HG02943 (cell line): ENCODE data around the gene CCR7.
"Not testable (repeated sequence)": the region's sequence is repeated elsewhere in the genome, so short reads cannot be mapped to it uniquely, and the experiment has no call there.

Experiments
- ATAC-seq: cut with Tn5 transposase; IDR thresholded peaks from one replicate; pipeline ENCODE4 v1.9.1; 2021; ENCODE audit warnings: mild to moderate bottlenecking, low read depth, moderate library complexity; ENCODE audit not compliant: unreplicated experiment

CCR7 gene

DNA sequence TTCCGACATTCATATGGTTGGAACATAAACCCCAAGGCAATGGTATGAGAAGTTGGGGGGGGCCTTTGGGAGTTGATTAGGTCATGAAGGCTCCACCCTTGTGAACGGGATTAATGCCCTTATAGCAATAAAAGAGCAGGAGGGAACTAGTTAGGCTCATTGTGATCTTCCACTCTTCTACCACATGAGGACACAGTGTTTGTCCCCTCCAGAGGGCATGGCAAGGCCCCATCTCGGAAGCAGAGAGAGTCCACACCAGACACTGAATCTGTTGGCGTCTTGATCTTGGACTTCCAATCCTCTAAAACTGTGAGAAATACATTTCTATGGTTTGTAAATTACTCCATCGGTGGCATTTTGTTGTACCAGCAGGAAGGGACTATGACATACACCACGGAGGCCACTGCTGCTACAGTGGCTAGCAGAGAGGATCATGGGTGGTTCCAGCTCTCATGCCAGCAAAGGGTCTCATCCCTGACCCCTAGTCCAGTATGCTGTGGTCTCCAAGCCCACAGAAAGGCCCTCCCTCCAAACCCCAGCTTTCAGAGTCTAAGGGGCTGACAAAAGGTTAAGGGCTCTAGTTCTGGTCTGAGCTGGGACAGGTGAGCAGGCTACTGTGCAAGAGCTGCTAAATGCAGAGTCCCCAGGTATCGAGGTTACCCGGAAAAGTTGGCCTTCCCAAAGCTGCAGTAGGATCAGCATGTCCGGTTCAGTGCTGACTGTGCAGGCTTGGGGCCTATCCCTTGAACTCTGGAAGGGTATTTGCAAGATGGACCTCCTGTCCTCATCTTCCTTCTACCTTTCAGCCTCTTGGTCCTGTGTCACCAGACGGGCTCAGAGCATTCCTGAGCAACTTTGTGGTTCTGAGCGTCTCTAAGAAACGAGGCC lies 12.2 kb downstream of the CCR7 start:
- ATAC-seq = no peak

GRCh38 chr17:40551879-40552768 lies 13.1 kb downstream of the CCR7 start:
- ATAC-seq = no peak

GRCh38 chr17:40551091-40551878 lies 14.0 kb downstream of the CCR7 start:
- no peak for ATAC-seq

DNA sequence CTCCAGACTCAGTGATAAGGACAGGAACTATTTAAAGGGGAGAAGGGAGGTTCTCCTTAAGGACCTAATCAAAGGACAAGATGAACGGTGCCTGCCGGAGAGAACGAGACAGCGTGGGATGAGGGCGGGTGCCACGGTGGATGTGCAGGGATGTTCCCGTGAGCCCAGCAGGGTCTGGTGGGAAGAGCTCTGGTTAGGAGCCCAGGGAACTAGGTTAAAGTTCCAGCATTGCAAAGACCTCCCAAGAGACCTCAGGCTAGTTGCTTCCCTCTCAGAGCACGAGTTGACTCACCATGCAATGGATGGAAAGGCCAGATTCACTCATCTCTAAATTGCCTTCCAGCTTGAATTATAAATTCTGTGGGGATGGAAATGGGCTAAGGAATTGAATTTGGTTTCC lies 14.7 kb downstream of the CCR7 start:
- ATAC-seq = no peak

DNA sequence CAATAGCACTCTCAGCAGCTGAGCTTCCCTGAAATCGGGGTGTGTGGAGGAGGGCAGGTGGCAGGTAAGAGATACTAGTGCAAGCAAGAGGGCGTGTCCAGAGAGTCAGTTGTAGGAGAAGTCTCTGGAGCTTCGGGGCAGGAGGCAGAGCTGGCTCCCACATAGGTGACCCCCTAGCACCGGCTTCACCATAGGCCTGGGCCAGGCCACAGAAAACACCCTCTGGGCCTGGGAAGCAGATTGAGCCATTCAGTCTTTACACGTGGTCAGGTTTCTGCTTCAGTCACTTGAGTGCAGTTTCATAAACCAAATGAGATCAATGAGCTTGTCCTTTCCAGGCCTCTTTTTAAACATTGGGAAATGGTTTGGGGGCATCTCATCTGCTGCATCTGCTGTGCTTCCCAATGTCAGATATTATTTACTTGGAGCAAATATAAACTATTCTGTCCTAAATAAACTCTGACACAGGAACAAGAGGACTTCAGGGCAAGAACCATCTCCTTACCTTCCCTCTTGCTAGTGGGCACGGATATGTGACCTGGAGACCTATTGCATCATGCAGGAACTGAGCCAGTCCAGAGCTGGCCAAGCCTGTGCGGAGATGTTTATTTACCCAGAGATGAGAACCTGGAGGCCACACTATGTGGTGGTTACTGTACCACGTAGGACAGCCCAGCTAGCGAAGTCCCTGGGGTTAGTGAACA lies 16.1 kb downstream of the CCR7 start:
- ATAC-seq = no peak

GRCh38 chr17:40548491-40548981 lies 16.7 kb downstream of the CCR7 start:
- ATAC-seq = no peak

DNA sequence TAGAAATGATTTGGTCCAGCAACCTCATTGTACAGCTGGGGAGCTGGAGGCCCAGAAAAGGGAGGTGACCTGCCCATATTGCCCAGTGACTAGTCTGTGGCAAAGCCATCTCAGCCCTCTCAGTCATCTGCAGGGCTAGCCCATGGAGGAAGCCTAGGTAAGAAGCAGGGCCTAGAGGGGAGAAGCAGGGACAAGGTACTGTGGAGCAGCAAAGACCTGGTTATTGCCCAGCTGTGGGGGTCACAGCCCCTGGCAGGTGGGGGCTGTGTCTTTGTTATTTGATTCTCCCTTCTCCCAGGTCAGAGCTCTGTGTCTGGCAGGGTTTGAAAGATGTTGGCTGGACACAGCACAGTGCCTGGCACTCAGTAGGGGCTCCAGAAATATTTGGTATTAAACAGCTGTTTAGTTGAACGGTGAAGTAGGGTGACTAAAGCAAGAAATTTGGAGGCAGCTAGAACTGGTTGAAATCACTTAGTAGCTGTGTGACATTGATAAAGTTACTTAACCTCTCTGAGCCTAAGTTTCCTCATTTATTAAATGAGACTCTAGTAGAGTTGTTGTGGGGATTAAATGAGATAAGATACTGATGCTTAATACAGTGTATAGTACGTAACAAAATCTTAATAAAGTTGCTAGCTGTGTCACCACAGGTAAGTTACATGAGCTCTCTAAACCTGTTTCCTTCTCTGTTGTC lies 17.3 kb downstream of the CCR7 start:
- no peak for ATAC-seq

DNA sequence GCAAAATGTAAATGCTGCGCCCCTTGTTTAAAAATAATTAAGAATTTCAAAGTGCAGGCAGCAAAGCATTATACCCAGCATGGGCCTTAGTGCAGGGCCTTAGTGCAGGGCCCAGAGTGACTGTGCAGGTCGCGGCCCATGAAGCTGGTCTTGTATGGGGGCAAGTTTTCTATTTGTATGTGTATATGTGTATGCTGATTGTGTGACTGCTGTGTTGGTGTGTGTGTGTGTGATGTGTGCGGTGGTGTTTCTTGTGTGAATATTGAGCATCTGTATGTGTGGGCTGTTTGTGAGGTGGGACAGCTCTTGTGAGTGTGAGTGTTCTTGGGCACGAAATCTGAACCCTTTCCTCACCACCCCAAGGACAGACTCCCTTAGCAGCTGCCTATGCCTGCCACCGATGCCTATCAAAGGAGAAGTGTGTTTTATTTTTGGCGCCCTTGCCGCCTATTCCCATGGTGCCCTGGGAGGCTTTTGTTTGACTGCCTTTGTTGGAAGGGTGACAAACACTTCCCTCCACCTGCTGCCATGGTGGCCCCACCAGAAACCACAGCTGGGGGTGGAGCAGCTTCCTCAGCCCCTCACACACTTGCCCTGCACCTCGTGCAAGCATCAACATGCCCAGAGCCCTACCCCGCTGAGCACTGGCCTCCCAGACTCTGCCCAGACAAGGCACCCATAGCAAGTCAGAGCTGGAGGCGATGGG lies 18.0 kb downstream of the CCR7 start:
- ATAC-seq = no peak

DNA sequence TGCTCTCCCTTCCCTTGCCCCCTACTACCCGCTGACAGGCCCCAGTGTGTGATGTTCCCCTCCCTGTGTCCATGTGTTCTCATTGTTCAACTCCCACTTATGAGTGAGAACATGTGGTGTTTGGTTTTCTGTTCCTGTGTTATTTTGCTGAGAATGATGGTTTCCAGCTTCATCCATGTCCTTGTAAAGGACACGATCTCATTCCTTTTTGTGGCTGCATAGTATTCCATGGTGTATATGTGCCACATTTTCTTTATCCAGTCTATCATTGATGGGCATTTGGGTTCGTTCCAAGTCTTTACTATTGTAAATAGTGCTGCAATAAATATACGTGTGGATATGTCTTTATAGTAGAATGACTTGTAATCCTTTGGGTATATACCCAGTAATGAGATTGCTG lies 18.8 kb downstream of the CCR7 start:
- ATAC-seq = not testable (repeated sequence)

- no peak for ATAC-seq
Observed at GRCh38 chr17:40545660-40546059, 19.6 kb downstream of the CCR7 start.

DNA sequence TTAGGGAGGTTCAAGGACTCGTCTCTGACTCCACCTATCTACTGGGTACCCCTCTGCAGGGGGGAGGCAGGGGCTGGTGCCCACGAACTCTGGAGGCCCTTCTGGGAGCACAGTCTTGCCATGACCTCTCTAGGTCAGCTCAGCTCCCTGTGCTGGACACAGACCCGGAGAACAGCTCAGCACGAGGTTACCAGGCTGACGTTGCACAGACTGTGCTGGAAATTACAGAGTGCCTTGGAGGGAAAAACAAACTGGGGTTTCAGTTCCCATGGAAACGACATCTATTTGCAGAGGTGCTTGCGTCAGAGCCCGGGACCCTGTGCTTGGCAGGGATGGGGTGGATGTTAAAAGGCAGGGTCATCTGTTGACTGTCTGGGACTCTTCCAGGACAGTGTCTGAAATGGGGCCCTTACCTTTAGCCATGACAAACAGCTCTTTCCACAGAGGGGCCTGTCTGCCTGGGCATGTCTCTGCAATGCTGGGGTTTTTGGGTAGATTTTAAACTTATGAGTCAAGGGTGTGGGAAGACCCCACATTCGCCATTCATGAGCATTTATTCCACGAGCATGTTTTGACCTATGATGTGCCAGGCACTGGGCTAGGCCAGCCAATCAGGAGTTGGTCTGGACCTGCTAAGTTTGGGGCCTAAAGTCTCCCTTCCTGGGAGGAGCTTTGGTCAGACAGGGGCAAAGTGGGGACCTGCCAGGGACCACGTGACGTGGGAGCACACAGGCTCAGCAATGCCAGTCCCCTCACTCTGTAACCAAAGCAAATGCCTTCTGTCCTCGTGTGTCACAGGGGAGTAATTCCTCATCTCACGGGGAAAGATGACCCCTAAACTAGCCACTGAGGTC lies 22.5 kb downstream of the CCR7 start:
- no peak for ATAC-seq

DNA sequence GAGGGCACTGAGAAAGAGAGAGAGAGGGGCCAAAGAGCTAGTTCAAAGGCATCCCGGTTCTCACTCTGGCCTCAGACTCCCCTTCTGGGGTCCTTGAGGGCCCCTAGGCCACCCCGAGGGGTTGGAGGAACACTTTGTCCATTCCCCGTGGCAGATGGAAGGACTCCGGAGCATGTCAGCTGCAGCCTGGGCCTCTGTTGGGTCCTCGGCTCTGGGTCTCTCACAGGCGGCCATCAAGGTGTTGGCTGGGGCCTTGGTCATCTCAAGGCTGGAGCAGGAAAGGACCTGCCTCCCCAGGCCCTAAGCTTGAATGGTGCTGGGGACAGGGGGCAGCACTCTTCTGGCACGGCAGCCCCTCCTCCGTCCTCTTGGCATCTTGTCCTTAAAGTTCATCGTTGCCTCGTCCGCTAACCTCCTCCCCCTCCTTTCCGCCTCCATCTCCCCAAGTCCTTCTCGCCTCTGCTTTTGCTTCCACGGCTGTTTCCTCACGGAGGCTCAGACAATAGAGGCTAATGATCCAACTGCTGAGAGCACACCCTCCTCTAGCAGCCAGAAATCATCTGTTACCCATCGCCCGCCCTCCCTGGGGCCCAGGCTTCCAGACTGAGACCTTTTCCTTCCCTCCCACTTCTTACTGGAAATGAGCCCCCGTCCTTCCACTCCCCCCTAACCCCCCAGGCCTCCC lies 23.3 kb downstream of the CCR7 start:
- no peak for ATAC-seq

DNA sequence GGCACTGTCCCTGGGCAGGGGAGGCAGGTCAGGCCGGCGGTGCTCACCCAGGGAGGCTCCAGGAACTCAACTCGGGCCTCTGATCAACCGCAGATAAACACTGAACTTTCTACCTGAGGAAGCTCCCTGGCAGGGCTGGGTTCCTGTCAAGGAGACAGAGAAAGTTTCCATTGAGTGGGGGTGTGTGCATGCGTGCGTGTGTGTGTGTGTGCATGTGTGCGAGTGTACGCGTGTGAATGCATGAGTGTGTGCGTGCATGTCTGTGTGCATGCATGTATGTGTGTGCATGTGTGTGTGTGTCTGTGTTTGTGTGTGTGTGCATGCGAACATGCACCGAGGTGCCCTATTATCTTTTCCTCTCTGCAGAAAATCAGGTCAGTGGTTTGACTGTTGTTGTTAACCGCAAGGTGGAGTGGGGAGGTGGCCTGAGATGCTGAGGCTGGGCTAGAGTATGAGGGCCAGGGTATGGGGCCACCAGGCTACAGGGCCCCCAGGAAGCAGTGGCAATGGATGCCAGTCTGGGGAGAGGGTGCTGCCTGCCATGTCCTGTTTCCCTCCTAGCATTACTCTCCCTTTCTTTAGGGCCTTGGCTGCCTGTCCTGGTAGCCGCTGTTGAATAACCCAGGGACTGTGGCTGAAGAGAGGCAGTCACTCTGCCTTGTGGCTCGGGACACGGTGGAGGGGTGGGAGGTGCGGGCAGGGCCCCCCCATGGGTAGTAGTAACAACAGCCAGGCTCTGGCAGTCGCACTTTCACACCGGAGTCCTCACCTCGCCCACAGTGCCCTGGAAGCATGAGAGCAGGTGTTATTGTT lies 24.0 kb downstream of the CCR7 start:
- ATAC-seq = no peak

DNA sequence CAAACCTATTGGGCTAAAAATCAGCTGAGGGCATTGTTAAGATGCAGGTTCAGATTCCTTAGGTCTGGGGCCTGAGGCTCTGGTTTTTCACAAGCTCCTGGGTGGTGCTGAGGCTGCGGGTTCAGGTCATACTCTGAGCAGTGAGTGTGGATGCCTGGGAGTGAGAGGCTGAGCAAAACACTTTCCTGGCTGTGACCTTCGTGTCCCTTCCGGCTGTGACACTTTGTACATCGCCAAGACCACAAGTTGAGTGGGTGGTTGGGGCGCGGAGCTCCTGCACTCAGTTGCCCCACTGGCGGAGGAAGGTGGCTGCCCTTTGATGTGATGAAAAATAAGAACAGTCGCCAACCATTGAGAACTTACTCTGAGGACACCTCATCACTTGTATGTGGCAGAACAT lies 24.8 kb downstream of the CCR7 start:
- ATAC-seq = no peak

DNA sequence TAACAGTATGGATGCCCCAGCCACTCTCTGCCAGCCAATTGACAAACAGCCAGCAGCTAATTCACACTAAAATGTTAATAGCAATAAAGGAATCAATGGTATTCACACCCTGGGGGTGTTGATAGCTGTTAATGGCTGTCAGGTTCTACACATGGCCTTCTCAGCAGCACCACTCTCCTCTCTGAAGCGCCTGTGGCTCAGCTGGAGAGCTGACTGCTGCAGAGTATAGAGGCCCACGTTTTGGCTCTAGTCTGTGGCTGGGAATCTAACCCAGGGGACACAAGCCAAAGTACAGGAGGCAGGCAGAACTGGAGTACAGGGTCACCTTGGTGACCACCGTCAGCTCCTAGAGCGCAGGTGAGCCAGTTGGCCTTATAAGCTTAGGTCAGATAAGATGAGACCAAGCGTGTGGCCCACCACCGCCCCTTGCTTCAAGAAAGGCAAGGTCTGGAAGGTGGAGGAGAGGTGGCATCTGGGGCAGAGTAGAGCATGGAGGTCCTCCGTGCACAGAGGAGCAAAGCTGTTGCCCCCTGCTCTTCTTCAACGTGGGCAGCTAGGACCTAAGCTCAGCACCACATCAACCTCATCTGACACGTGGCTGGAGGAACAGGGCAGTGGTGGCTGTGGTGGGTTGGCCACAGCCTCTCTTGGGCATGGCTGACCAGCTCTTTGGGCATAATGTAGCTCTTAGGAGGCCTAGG lies 25.4 kb downstream of the CCR7 start:
- no peak for ATAC-seq
